Kidney (tissue), 14 donors: ENCODE results near the gene MED27. TPM values are rescaled to one million over a fixed set of nuclear protein-coding genes. Genes with fewer than 3 reads are reported as not detected.
A peak's percentile ranks its signal among the peaks of the same experiment; 100 is the strongest.

Experiments used
- DNase-seq, 5 donors: peaks; one replicate each; pipeline ENCODE4 v3.0.0-alpha.2; 2013 to 2020
- FAIRE-seq: peaks from 2 replicates; lab custom pipeline; 2012; peaks lifted over from hg19 to GRCh38; lab: Jason Lieb, UNC
- H3K27ac ChIP-seq, 2 donors: one replicate each; pipeline ENCODE4 v1.7.0; 2013; ENCODE audit warnings: low read depth in 2 of 2, low read length in 2 of 2, inconsistent platforms in 1 of 2
- H3K27me3 ChIP-seq: one replicate; pipeline ENCODE4 v1.7.1; 2013; ENCODE audit warnings: low read length, inconsistent platforms; ENCODE audit not compliant: control insufficient read depth, insufficient read depth
- H3K36me3 ChIP-seq, 3 donors: one replicate each; pipeline versions ENCODE4 v1.7.0 to v1.7.1; 2013; ENCODE audit warnings: low read length in 3 of 3, control low read depth in 1 of 3, inconsistent platforms in 1 of 3; ENCODE audit not compliant: insufficient read depth in 3 of 3, control insufficient read depth in 2 of 3
- H3K4me1 ChIP-seq, 3 donors: one replicate each; pipeline versions ENCODE4 v1.7.0 to v1.7.1; 2013; ENCODE audit warnings: low read length in 3 of 3, inconsistent platforms in 1 of 3, low read depth in 1 of 3; ENCODE audit not compliant: control insufficient read depth in 2 of 3, insufficient read depth in 2 of 3
- H3K4me3 ChIP-seq, 3 donors: one replicate each; pipeline versions ENCODE4 v1.7.0 to v1.8.1; 2013; ENCODE audit warnings: low read length in 3 of 3, control low read depth in 1 of 3, inconsistent platforms in 1 of 3
- H3K9ac ChIP-seq, 3 donors: one replicate each; pipeline versions ENCODE4 v1.7.0 to v1.7.1; 2013; ENCODE audit warnings: low read length in 3 of 3, control low read depth in 1 of 3, inconsistent platforms in 1 of 3
- H3K9me3 ChIP-seq, 3 donors: one replicate each; pipeline versions ENCODE4 v1.7.0 to v1.7.1; 2013; ENCODE audit warnings: low read length in 3 of 3, control low read depth in 1 of 3, inconsistent platforms in 1 of 3; ENCODE audit not compliant: control insufficient read depth in 2 of 3, insufficient read depth in 1 of 3
- CTCF ChIP-seq: IDR thresholded peaks from 3 replicates; pipeline ENCODE4 v1.5.1; 2012; ENCODE audit warnings: mild to moderate bottlenecking, moderate library complexity, borderline replicate concordance; ENCODE audit not compliant: insufficient read depth; ENCODE audit errors: extremely low read depth
- intact Hi-C: fragments of 100-400 bp; cut with DNase I; formaldehyde crosslinking; loops from one replicate; pipeline ENCODE4 v1.11.1; 2022
- polyA plus RNA-seq: library from polyadenylated mRNA; stranded (reverse); fragments of 350-450 nt; fragmentation: Illumina TruSeq; extraction: RNeasy Lipid Tissue Mini Kit (QIAGEN cat#74804); gene quantifications from one replicate; pipeline ENCODE4 v1.2.3, GENCODE V29; 2014; ENCODE audit warnings: low read depth, low replicate concordance; ENCODE audit not compliant: insufficient read depth
- total RNA-seq: library from RNA; stranded (reverse); fragmentation: NEBNext Ultra II Directional; extraction: Animal tissue kit (Norgen Biotek cat#: 25700); gene quantifications from one replicate; pipeline ENCODE4 v1.2.1, GENCODE V29; 2021
- donor health status: control.
- donor health status: control.
- donor health status: control.
- donor health status: control.
- donor health status: control.
- donor health status: DM: yes; HTN: yes; CAD: no.
- donor health status: Normal renal cell carcinoma (clear cell type).

MED27 gene
- total and polyA plus RNA-seq, 2 donors from 2014 or later, result 15.9 to 23.1 TPM

- Histone ChIP-seq H3K27me3 (no peaks in the 10 kb centered on the region), H3K36me3 (no peaks in the 10 kb centered on the region), H3K4me3 (no peak overlapping the region), H3K27ac (no peak overlapping the region), H3K9ac (no peak overlapping the region), H3K9me3 (no peaks in the 10 kb centered on the region), H3K4me1 (no peaks in the 10 kb centered on the region)
- intact Hi-C loops, result no loop called here
- no peak for FAIRE-seq
- DNase-seq, result no peak
- no peak for TF ChIP-seq CTCF
Observed at GRCh38 chr9:131880833-131881583, 198.7 kb downstream of the MED27 start.

- Histone ChIP-seq H3K4me3 (no peak overlapping the region), H3K27ac (no peak overlapping the region), H3K9me3 (no peaks in the 10 kb centered on the region), H3K36me3 (no peaks in the 10 kb centered on the region), H3K4me1 (no peaks in the 10 kb centered on the region), H3K27me3 (no peaks in the 10 kb centered on the region), H3K9ac (no peak overlapping the region)
- DNase-seq (peak in 1 of 5 donors; percentile 41), FAIRE-seq (no peak)
- intact Hi-C loops, result no loop called here
- TF ChIP-seq CTCF, result no peak
Observed at GRCh38 chr9:131879911-131880290, 199.8 kb downstream of the MED27 start.

- DNase-seq (peak in 1 of 5 donors; percentile 49), FAIRE-seq (no peak)
- no peaks in the 10 kb centered on the region for H3K27me3 ChIP-seq
- H3K9me3 ChIP-seq, result no peaks in the 10 kb centered on the region
- intact Hi-C loops, result no loop called here
- H3K4me3 ChIP-seq, result no peak overlapping the region
- H3K9ac ChIP-seq, result no peak overlapping the region
- no peaks in the 10 kb centered on the region for H3K36me3 ChIP-seq
- H3K27ac ChIP-seq, result no peak overlapping the region
- H3K4me1 ChIP-seq, result no peaks in the 10 kb centered on the region
- no peak for TF ChIP-seq CTCF
Observed at GRCh38 chr9:131879181-131879910, 200.3 kb downstream of the MED27 start.
